Measurements from ENCODE around the gene RIT2.

RIT2 gene

DNA sequence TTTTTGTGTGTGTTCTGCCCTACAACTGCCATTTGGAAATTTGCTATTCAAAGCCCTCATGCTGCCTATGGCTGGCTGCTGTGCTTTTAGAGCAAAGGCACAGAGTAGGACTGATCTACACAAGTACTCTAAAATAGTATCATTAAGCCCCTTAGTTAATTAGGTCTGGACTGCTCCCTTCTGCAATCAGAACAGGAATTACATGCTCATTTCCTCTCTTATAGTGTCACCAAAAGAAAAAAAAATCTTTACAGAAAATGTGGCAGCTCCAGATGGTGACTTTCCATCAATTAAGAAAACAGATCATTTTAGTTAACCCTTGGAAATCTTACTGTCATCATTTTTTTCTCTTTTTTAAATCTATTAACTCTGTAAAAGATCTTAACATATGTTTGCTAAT lies 337.5 kb downstream of the RIT2 start:
- H4K20me1 ChIP-seq (ENCODE audit: insufficient read depth, low read length), result no peaks in the 10 kb centered on the region
- H3K4me1 ChIP-seq (ENCODE audit: low read length), result no peaks in the 10 kb centered on the region
- no peak overlapping the region for H3K4me3 ChIP-seq (ENCODE audit: low read length)
- no peaks in the 10 kb centered on the region for H3K9me3 ChIP-seq (replicated peaks; ENCODE audit: insufficient read depth, low read length)
- H3K79me2 ChIP-seq (ENCODE audit: low read length), result no peaks in the 10 kb centered on the region
- no peaks in the 10 kb centered on the region for H3K36me3 ChIP-seq (replicated peaks; ENCODE audit: insufficient read depth, low read length)
- TF ChIP-seq EZH2 (optimal IDR thresholded peaks at IDR 0.05; ENCODE audit: low read depth, low read length), result no peak
- no peak for TF ChIP-seq EZH2phosphoT487 (IDR thresholded peaks at IDR 0.05; ENCODE audit: low read length)
- TF ChIP-seq, protein P1, sequence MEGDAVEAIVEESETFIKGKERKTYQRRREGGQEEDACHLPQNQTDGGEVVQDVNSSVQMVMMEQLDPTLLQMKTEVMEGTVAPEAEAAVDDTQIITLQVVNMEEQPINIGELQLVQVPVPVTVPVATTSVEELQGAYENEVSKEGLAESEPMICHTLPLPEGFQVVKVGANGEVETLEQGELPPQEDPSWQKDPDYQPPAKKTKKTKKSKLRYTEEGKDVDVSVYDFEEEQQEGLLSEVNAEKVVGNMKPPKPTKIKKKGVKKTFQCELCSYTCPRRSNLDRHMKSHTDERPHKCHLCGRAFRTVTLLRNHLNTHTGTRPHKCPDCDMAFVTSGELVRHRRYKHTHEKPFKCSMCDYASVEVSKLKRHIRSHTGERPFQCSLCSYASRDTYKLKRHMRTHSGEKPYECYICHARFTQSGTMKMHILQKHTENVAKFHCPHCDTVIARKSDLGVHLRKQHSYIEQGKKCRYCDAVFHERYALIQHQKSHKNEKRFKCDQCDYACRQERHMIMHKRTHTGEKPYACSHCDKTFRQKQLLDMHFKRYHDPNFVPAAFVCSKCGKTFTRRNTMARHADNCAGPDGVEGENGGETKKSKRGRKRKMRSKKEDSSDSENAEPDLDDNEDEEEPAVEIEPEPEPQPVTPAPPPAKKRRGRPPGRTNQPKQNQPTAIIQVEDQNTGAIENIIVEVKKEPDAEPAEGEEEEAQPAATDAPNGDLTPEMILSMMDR (IDR thresholded peaks at IDR 0.05; ENCODE audit: low read length), result no peak
- H3K4me2 ChIP-seq (ENCODE audit: low read depth, low read length), result no peak overlapping the region
- DNase-seq, result no peak
- H2AFZ ChIP-seq (ENCODE audit: low read length), result no peak overlapping the region
- no peaks in the 10 kb centered on the region for H3F3A ChIP-seq (ENCODE audit: insufficient read depth, low read length)
- no peaks in the 10 kb centered on the region for H3K27me3 ChIP-seq (replicated peaks; ENCODE audit: insufficient read depth, low read length)
- no peak overlapping the region for H3K9ac ChIP-seq (ENCODE audit: low read length)
- H3K9me2 ChIP-seq (replicated peaks; ENCODE audit: insufficient read depth, low read length), result no peaks in the 10 kb centered on the region
- no peak overlapping the region for H3K27ac ChIP-seq (ENCODE audit: low read length)

DNA sequence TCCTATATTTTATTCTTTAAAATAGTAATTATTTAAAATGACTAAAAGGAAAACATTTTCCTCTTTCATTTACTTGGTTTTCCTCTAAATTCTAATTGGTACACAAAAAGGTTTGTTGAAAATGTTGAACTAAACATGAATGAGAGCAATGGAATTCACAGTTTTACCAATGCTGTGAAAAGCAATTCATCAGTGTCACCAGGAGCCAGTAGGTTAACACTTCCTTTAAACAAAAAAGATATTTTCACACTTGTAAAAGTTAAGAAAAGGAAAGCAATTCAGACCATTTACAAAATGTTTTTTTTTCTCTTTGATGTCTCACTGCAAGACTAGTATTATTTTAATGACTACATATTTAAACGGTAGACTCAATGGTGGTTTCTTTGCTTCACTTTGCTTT lies 341.6 kb downstream of the RIT2 start:
- no peak overlapping the region for H3K4me2 ChIP-seq (ENCODE audit: low read depth, low read length)
- H3K9me3 ChIP-seq (replicated peaks; ENCODE audit: insufficient read depth, low read length), result no peaks in the 10 kb centered on the region
- no peaks in the 10 kb centered on the region for H3K79me2 ChIP-seq (ENCODE audit: low read length)
- H3K9me2 ChIP-seq (replicated peaks; ENCODE audit: insufficient read depth, low read length), result no peaks in the 10 kb centered on the region
- H3K27me3 ChIP-seq (replicated peaks; ENCODE audit: insufficient read depth, low read length), result no peaks in the 10 kb centered on the region
- no peaks in the 10 kb centered on the region for H3F3A ChIP-seq (ENCODE audit: insufficient read depth, low read length)
- H2AFZ ChIP-seq (ENCODE audit: low read length), result no peak overlapping the region
- no peaks in the 10 kb centered on the region for H3K4me1 ChIP-seq (ENCODE audit: low read length)
- no peaks in the 10 kb centered on the region for H3K36me3 ChIP-seq (replicated peaks; ENCODE audit: insufficient read depth, low read length)
- DNase-seq, result no peak
- H3K27ac ChIP-seq (ENCODE audit: low read length), result no peak overlapping the region
- no peaks in the 10 kb centered on the region for H4K20me1 ChIP-seq (ENCODE audit: insufficient read depth, low read length)
- H3K4me3 ChIP-seq (ENCODE audit: low read length), result no peak overlapping the region
- TF ChIP-seq EZH2 (optimal IDR thresholded peaks at IDR 0.05; ENCODE audit: low read depth, low read length), result no peak
- no peak for TF ChIP-seq EZH2phosphoT487 (IDR thresholded peaks at IDR 0.05; ENCODE audit: low read length)
- TF ChIP-seq, protein P1 (IDR thresholded peaks at IDR 0.05; ENCODE audit: low read length), result no peak
- H3K9ac ChIP-seq (ENCODE audit: low read length), result no peak overlapping the region

DNA sequence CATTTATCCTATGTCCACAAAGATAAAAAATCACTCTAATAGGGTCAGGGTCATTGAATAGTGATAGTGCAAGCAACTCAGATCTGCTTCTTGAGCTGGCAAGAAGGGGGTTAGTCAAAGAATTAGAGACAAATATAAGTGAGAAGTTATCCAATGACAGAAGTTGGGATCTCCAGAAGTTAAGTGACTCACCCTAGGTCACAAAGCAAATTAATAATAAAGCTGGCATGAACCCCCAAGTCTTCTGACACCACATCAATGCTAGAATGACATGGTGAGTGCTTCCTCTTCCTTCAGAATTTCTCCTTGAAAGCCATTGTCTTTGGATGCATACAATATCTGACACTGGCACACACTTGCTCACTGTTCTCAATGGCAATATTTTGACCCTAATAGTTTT lies 343.5 kb downstream of the RIT2 start:
- Histone ChIP-seq H2AFZ (ENCODE audit: low read length) (no peak overlapping the region), H3K9ac (ENCODE audit: low read length) (no peak overlapping the region), H3K4me2 (ENCODE audit: low read depth, low read length) (no peak overlapping the region), H3K4me1 (ENCODE audit: low read length) (no peaks in the 10 kb centered on the region), H3K27ac (ENCODE audit: low read length) (no peak overlapping the region), H3F3A (ENCODE audit: insufficient read depth, low read length) (no peaks in the 10 kb centered on the region), H3K9me2 (replicated peaks; ENCODE audit: insufficient read depth, low read length) (no peaks in the 10 kb centered on the region), H3K79me2 (ENCODE audit: low read length) (no peaks in the 10 kb centered on the region), H3K36me3 (replicated peaks; ENCODE audit: insufficient read depth, low read length) (no peaks in the 10 kb centered on the region), H3K9me3 (replicated peaks; ENCODE audit: insufficient read depth, low read length) (no peaks in the 10 kb centered on the region), H3K4me3 (ENCODE audit: low read length) (no peak overlapping the region), H3K27me3 (replicated peaks; ENCODE audit: insufficient read depth, low read length) (no peaks in the 10 kb centered on the region), H4K20me1 (ENCODE audit: insufficient read depth, low read length) (no peaks in the 10 kb centered on the region)
- DNase-seq, result no peak
- TF ChIP-seq, protein P1 (IDR thresholded peaks at IDR 0.05; ENCODE audit: low read length), result no peak
- TF ChIP-seq EZH2 (optimal IDR thresholded peaks at IDR 0.05; ENCODE audit: low read depth, low read length) (no peak), EZH2phosphoT487 (IDR thresholded peaks at IDR 0.05; ENCODE audit: low read length) (no peak)
